ENCODE data around the gene SLC9A3.

SLC9A3 gene

GRCh38 chr5:556909-557441, 32.7 kb upstream of the SLC9A3 start:
- DNase-seq (ENCODE audit: extremely low spot score), result no peak
- CTCF ChIA-PET, result interaction anchor here (0.7 kb wide), 1 partner anchor 15 kb away, joined by 3 read pairs; no protein-coding TSS in a partner anchor
- POLR2A ChIA-PET, result no interaction called here
- TF ChIP-seq, protein P1, sequence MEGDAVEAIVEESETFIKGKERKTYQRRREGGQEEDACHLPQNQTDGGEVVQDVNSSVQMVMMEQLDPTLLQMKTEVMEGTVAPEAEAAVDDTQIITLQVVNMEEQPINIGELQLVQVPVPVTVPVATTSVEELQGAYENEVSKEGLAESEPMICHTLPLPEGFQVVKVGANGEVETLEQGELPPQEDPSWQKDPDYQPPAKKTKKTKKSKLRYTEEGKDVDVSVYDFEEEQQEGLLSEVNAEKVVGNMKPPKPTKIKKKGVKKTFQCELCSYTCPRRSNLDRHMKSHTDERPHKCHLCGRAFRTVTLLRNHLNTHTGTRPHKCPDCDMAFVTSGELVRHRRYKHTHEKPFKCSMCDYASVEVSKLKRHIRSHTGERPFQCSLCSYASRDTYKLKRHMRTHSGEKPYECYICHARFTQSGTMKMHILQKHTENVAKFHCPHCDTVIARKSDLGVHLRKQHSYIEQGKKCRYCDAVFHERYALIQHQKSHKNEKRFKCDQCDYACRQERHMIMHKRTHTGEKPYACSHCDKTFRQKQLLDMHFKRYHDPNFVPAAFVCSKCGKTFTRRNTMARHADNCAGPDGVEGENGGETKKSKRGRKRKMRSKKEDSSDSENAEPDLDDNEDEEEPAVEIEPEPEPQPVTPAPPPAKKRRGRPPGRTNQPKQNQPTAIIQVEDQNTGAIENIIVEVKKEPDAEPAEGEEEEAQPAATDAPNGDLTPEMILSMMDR (IDR thresholded peaks at IDR 0.05; ENCODE audit: control extremely low read depth, extremely low read depth, low read depth, missing control alignments), result no peak

DNA sequence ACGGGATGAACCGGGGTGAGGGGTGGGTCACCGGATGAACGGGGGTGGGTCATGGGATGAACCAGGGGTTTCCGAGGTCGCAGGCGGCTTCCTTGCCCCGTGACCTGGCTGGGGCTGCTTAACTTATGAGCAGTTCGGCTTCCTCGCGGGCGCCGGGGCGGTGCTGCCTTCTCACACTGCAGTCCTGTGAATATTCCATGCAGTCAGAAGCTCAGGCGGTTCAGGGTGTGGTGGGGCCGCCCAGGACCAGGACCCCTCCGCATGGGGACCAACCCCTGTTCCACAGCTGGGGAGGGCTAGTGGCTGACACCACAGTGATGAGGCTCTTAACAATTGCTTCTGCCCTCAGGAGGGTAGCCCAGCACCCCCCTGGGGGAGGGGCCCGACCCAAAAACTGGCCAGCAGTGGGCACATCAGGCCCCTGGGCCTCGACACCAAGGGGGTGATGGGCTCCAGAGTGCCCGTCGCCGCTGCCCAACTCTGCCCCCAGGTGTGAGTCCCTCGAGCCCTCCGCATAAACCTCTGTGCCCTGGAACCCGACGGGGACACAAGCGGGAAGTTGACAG, 30.9 kb upstream of the SLC9A3 start:
- CTCF ChIA-PET, result no interaction called here
- TF ChIP-seq, protein P1 (IDR thresholded peaks at IDR 0.05; ENCODE audit: control extremely low read depth, extremely low read depth, low read depth, missing control alignments), result no peak
- no peak for DNase-seq (ENCODE audit: extremely low spot score)
- POLR2A ChIA-PET, result no interaction called here

- POLR2A ChIA-PET, result no interaction called here
- TF ChIP-seq, protein P1 (IDR thresholded peaks at IDR 0.05; ENCODE audit: control extremely low read depth, extremely low read depth, low read depth, missing control alignments), result no peak
- CTCF ChIA-PET, result no interaction called here
- DNase-seq (ENCODE audit: extremely low spot score), result no peak
Observed at GRCh38 chr5:554284-554988, 30.2 kb upstream of the SLC9A3 start.

GRCh38 chr5:553874-554273, 29.6 kb upstream of the SLC9A3 start:
- no peak for DNase-seq (ENCODE audit: extremely low spot score)
- ChIA-PET POLR2A (no interaction called here), CTCF (no interaction called here)
- TF ChIP-seq, protein P1 (IDR thresholded peaks at IDR 0.05; ENCODE audit: control extremely low read depth, extremely low read depth, low read depth, missing control alignments), result no peak

- no peak for DNase-seq (ENCODE audit: extremely low spot score)
- POLR2A ChIA-PET, result no interaction called here
- CTCF ChIA-PET, result no interaction called here
- TF ChIP-seq, protein P1 (IDR thresholded peaks at IDR 0.05; ENCODE audit: control extremely low read depth, extremely low read depth, low read depth, missing control alignments), result no peak
Observed at GRCh38 chr5:551406-551805, 27.2 kb upstream of the SLC9A3 start.

DNA sequence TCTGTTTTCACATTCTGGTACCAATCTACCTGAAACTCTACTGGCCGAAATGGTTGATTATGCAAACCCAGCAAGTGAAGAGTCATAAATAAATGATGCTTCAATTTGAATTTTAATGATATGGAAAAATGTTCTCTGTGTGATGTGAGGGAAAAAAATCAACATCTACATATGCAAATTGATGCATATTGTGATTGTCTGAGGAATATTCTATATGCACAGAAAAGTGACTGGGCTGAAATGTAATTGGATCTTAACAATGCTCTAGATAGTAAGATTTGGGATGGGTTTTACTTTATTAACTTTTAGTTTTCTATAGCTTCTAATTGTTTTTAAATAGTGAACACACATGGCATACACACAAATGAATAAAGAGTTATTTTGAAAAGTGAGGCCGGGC, 25.0 kb upstream of the SLC9A3 start:
- CTCF ChIA-PET, result no interaction called here
- TF ChIP-seq, protein P1 (IDR thresholded peaks at IDR 0.05; ENCODE audit: control extremely low read depth, extremely low read depth, low read depth, missing control alignments), result no peak
- POLR2A ChIA-PET, result no interaction called here
- no peak for DNase-seq (ENCODE audit: extremely low spot score)
